Tibial nerve (tissue), 4 donors: ENCODE data around the gene MLXIPL.
A peak's percentile ranks its signal among the peaks of the same experiment; 100 is the strongest.

Source experiments
- CTCF ChIP-seq, 5 experiments: fragments of 200-600 bp in 3 of 5; fragments of 450-650 bp in 2 of 5; sonication (generic) in 3 of 5; IDR thresholded peaks; one replicate each; pipeline ENCODE4 v1.5.1; 2016 to 2019; ENCODE audit warnings: antibody characterized with exemption in 5 of 5, mild to moderate bottlenecking in 3 of 5, moderate library complexity in 2 of 5
- EP300 ChIP-seq, 2 donors: sonication (generic); formaldehyde crosslinking; IDR thresholded peaks; one replicate each; pipeline ENCODE4 v1.6.1; 2017; ENCODE audit warnings: antibody characterized with exemption in 2 of 2, mild to moderate bottlenecking in 1 of 2
- POLR2A ChIP-seq, 2 donors: fragments of 450-650 bp; IDR thresholded peaks; one replicate each; pipeline ENCODE4 v1.6.1; 2017; ENCODE audit warnings: antibody characterized with exemption in 2 of 2, mild to moderate bottlenecking in 2 of 2, moderate library complexity in 2 of 2

GRCh38 chr7:73556208-73557107, 67.9 kb downstream of the MLXIPL start:
- TF ChIP-seq CTCF (IDR thresholded peaks at IDR 0.05), result no peak
- TF ChIP-seq EP300 (IDR thresholded peaks at IDR 0.05), result no peak
- TF ChIP-seq POLR2A (IDR thresholded peaks at IDR 0.05), result peak in 1 of 2 donors; percentile 16
